Hepatocyte (in vitro differentiated cells): ENCODE data around the gene KRT76. TPM values are rescaled to one million over a fixed set of nuclear protein-coding genes. Genes with fewer than 3 reads are reported as not detected.

Experiments
- DNase-seq: peaks from one replicate; pipeline ENCODE4 v3.0.0-alpha.2; 2016; ENCODE audit warnings: low spot score
- H2AFZ ChIP-seq: fragments of 200-600 bp; sonication (generic); 2 replicates; pipeline ENCODE4 v1.6.0; 2016; ENCODE audit warnings: antibody characterized with exemption, mild to moderate bottlenecking
- H3K27ac ChIP-seq: fragments of 200-600 bp; sonication (generic); 2 replicates; pipeline ENCODE4 v1.5.1; 2016; ENCODE audit warnings: mild to moderate bottlenecking
- H3K27me3 ChIP-seq: fragments of 200-600 bp; sonication (generic); 2 replicates; pipeline ENCODE4 v1.6.1; 2016
- H3K36me3 ChIP-seq: fragments of 200-600 bp; sonication (generic); replicated peaks from 2 replicates; pipeline ENCODE4 v1.5.1; 2016; ENCODE audit warnings: low read depth; ENCODE audit not compliant: insufficient read depth
- H3K4me1 ChIP-seq: fragments of 200-600 bp; sonication (generic); 2 replicates; pipeline ENCODE4 v1.5.1; 2016; ENCODE audit warnings: mild to moderate bottlenecking, moderate library complexity; ENCODE audit not compliant: insufficient read depth
- H3K4me2 ChIP-seq: fragments of 200-600 bp; sonication (generic); 2 replicates; pipeline ENCODE4 v1.6.0; 2016
- H3K4me3 ChIP-seq: fragments of 200-600 bp; sonication (generic); 2 replicates; pipeline ENCODE4 v1.5.1; 2016; ENCODE audit warnings: mild to moderate bottlenecking
- H3K79me2 ChIP-seq: fragments of 200-600 bp; sonication (generic); 2 replicates; pipeline ENCODE4 v1.6.0; 2017; ENCODE audit warnings: mild to moderate bottlenecking
- H3K9me2 ChIP-seq: fragments of 200-600 bp; sonication (generic); replicated peaks from 2 replicates; pipeline ENCODE4 v1.6.0; 2017; ENCODE audit warnings: mild to moderate bottlenecking; ENCODE audit not compliant: insufficient read depth
- H3K9me3 ChIP-seq: fragments of 200-600 bp; sonication (generic); 2 replicates; pipeline ENCODE4 v1.5.1; 2016; ENCODE audit warnings: low read depth, mild to moderate bottlenecking
- H4K20me1 ChIP-seq: fragments of 200-600 bp; sonication (generic); 2 replicates; pipeline ENCODE4 v1.6.0; 2016; ENCODE audit warnings: mild to moderate bottlenecking; ENCODE audit not compliant: insufficient read depth, poor library complexity, severe bottlenecking
- CTCF ChIP-seq: fragments of 200-600 bp; sonication (generic); IDR thresholded peaks from 2 replicates; pipeline ENCODE4 v1.5.1; 2016; ENCODE audit warnings: antibody characterized with exemption, mild to moderate bottlenecking; ENCODE audit not compliant: poor library complexity
- EZH2 ChIP-seq: fragments of 200-600 bp; sonication (generic); IDR thresholded peaks from 2 replicates; pipeline ENCODE4 v1.6.1; 2016; ENCODE audit warnings: antibody characterized with exemption, mild to moderate bottlenecking, borderline replicate concordance
- EZH2phosphoT487 ChIP-seq: fragments of 200-600 bp; sonication (generic); IDR thresholded peaks from one replicate; pipeline ENCODE4 v1.6.1; 2018; ENCODE audit warnings: antibody characterized with exemption, mild to moderate bottlenecking, low read depth, moderate library complexity; ENCODE audit not compliant: unreplicated experiment, severe bottlenecking
- WGBS: methylation state at CpG from one replicate; pipeline ENCODE4 v1.1.6; 2016; ENCODE audit warnings: low lambda C conversion rate; ENCODE audit errors: missing lambda C conversion rate; 5-methylcytosine and 5-hydroxymethylcytosine counted together
- polyA plus RNA-seq: library from polyadenylated mRNA; unstranded; fragments of >200 nt; fragmentation: Nextera tagmentation; extraction: Ambion mirVana; gene quantifications from 2 replicates; pipeline ENCODE4 v1.2.1, GENCODE V29; 2016
- total RNA-seq: library from RNA; depleted of rRNA; stranded (reverse); fragments of >200 nt; gene quantifications from 2 replicates; pipeline ENCODE4 v1.2.3, GENCODE V29; 2014

Gene KRT76
- total and polyA plus RNA-seq, 2 experiments from 2014 or later: not detected

GRCh38 chr12:52822771-52823510 is 45.8 kb upstream of the KRT76 start:
- TF ChIP-seq CTCF (no peak), EZH2phosphoT487 (no peak)
- Histone ChIP-seq H3K27ac (no peak overlapping the region), H3K79me2 (no peaks in the 10 kb centered on the region), H3K27me3 (peaks cover 6% of the 10 kb centered on the region), H3K4me3 (no peak overlapping the region), H3K36me3 (no peaks in the 10 kb centered on the region), H3K4me1 (peaks cover 8% of the 10 kb centered on the region), H4K20me1 (no peaks in the 10 kb centered on the region), H3K9me3 (no peaks in the 10 kb centered on the region), H3K4me2 (no peak overlapping the region), H2AFZ (no peak overlapping the region), H3K9me2 (no peaks in the 10 kb centered on the region)
- 87% methylated on average over 16 of the region's 16 CpGs for WGBS
- no peak for DNase-seq

- no peaks in the 10 kb centered on the region for H4K20me1 ChIP-seq
- peaks cover 6% of the 10 kb centered on the region for H3K27me3 ChIP-seq
- H2AFZ ChIP-seq: no peak overlapping the region
- no peaks in the 10 kb centered on the region for H3K9me3 ChIP-seq
- DNase-seq: no peak
- TF ChIP-seq EZH2 (no peak), EZH2phosphoT487 (no peak), CTCF (no peak)
- H3K4me3 ChIP-seq: no peak overlapping the region
- 87% methylated on average over 10 of the region's 10 CpGs for WGBS
- H3K36me3 ChIP-seq: no peaks in the 10 kb centered on the region
- no peaks in the 10 kb centered on the region for H3K79me2 ChIP-seq
- H3K9me2 ChIP-seq: no peaks in the 10 kb centered on the region
- no peak overlapping the region for H3K4me2 ChIP-seq
- H3K4me1 ChIP-seq: peaks cover 8% of the 10 kb centered on the region
- no peak overlapping the region for H3K27ac ChIP-seq
Observed at GRCh38 chr12:52821826-52822660, 44.9 kb upstream of the KRT76 start.

GRCh38 chr12:52821071-52821730 is 44.1 kb upstream of the KRT76 start:
- no peaks in the 10 kb centered on the region for H3K79me2 ChIP-seq
- H3K9me3 ChIP-seq: no peaks in the 10 kb centered on the region
- WGBS: 95% methylated on average over 4 of the region's 4 CpGs
- H3K4me2 ChIP-seq: no peak overlapping the region
- no peaks in the 10 kb centered on the region for H3K9me2 ChIP-seq
- H3K4me3 ChIP-seq: no peak overlapping the region
- peaks cover 8% of the 10 kb centered on the region for H3K4me1 ChIP-seq
- H3K27ac ChIP-seq: no peak overlapping the region
- no peak for DNase-seq
- no peaks in the 10 kb centered on the region for H3K36me3 ChIP-seq
- H2AFZ ChIP-seq: no peak overlapping the region
- TF ChIP-seq EZH2phosphoT487 (no peak), EZH2 (no peak), CTCF (no peak)
- no peaks in the 10 kb centered on the region for H4K20me1 ChIP-seq
- H3K27me3 ChIP-seq: peaks cover 6% of the 10 kb centered on the region
